Stimulated activated CD4-positive, alpha-beta T cell treated with anti-CD3 and anti-CD28 coated beads, TNF-alpha, amount 100 ng/mL, for 24 hours (primary cell): ENCODE results near the gene BAIAP2L1.
"Not testable (repeated sequence)": the region's sequence is repeated elsewhere in the genome, so short reads cannot be mapped to it uniquely, and the experiment has no call there.

Experiments used
- DNase-seq, 3 experiments: peaks; one replicate each; pipeline ENCODE4 v3.0.0-alpha.2; 2020; ENCODE audit warnings: low read depth in 3 of 3

Gene BAIAP2L1

GRCh38 chr7:98322331-98323270 is 78.3 kb downstream of the BAIAP2L1 start:
- DNase-seq = no peak

GRCh38 chr7:98321301-98321700 is 79.6 kb downstream of the BAIAP2L1 start:
- no peak for DNase-seq

GRCh38 chr7:98319176-98319575 is 81.7 kb downstream of the BAIAP2L1 start:
- no peak for DNase-seq

- DNase-seq = no peak
These were observed 83.4 kb downstream of the BAIAP2L1 start for GRCh38 chr7:98317366-98318040.

- DNase-seq = not testable (repeated sequence)
These were observed 84.8 kb downstream of the BAIAP2L1 start for GRCh38 chr7:98315994-98316527.

GRCh38 chr7:98315318-98315993 is 85.4 kb downstream of the BAIAP2L1 start:
- DNase-seq = no peak

GRCh38 chr7:98314469-98314868 is 86.4 kb downstream of the BAIAP2L1 start:
- DNase-seq = no peak

- no peak for DNase-seq
These were observed 88.7 kb downstream of the BAIAP2L1 start for GRCh38 chr7:98312201-98312600.

- no peak for DNase-seq
These were observed 91.3 kb downstream of the BAIAP2L1 start for GRCh38 chr7:98309566-98309965.

GRCh38 chr7:98307971-98308466 is 92.9 kb downstream of the BAIAP2L1 start:
- no peak for DNase-seq

- no peak for DNase-seq
These were observed 94.8 kb downstream of the BAIAP2L1 start for GRCh38 chr7:98305951-98306535.

- DNase-seq = no peak
These were observed 97.0 kb downstream of the BAIAP2L1 start for GRCh38 chr7:98303906-98304305.

- no peak for DNase-seq
These were observed 97.6 kb downstream of the BAIAP2L1 start for GRCh38 chr7:98303176-98303865.

GRCh38 chr7:98301693-98302470 is 99.0 kb downstream of the BAIAP2L1 start:
- no peak for DNase-seq

GRCh38 chr7:98300595-98301372 is 100.1 kb downstream of the BAIAP2L1 start:
- DNase-seq = no peak

- DNase-seq = no peak
These were observed 103.1 kb downstream of the BAIAP2L1 start for GRCh38 chr7:98297626-98298286.

- no peak for DNase-seq
These were observed 104.1 kb downstream of the BAIAP2L1 start for GRCh38 chr7:98296833-98297232.

- DNase-seq = no peak
These were observed 105.3 kb downstream of the BAIAP2L1 start for GRCh38 chr7:98295467-98296192.
